Psoas muscle (tissue), 8 donors: Measurements from ENCODE around the gene CREBZF. TPM values are rescaled to one million over a fixed set of nuclear protein-coding genes. Genes with fewer than 3 reads are reported as not detected.
A peak's percentile ranks its signal among the peaks of the same experiment; 100 is the strongest.
"Not testable (repeated sequence)": the region's sequence is repeated elsewhere in the genome, so short reads cannot be mapped to it uniquely, and the experiment has no call there.

ENCODE experiments used
- ATAC-seq, 4 donors: fragments of 200-7000 bp; cut with Tn5 transposase; one replicate each; pipeline ENCODE4 v1.9.1; 2020; ENCODE audit warnings: moderate library complexity in 3 of 4, mild to moderate bottlenecking in 2 of 4
- DNase-seq, 2 donors: peaks; one replicate each; pipeline ENCODE4 v3.0.0-alpha.2; 2020
- H3K27ac ChIP-seq: fragments of 200-600 bp; one replicate; pipeline ENCODE4 v1.8.0; 2022
- H3K27me3 ChIP-seq, 3 donors: fragments of 200-600 bp in 1 of 3; one replicate each; pipeline versions ENCODE4 v1.6.1 to v1.8.0; 2013 to 2022; ENCODE audit warnings: low read length in 2 of 3, mild to moderate bottlenecking in 2 of 3, moderate library complexity in 1 of 3; ENCODE audit not compliant: insufficient read depth in 3 of 3
- H3K36me3 ChIP-seq, 2 donors: fragments of 200-600 bp in 1 of 2; one replicate each; pipeline versions ENCODE4 v1.6.1 to v1.8.0; 2013 to 2022; ENCODE audit warnings: low read depth in 1 of 2, mild to moderate bottlenecking in 1 of 2, moderate library complexity in 1 of 2; ENCODE audit not compliant: insufficient read depth in 1 of 2
- H3K4me1 ChIP-seq: fragments of 200-600 bp; one replicate; pipeline ENCODE4 v1.8.0; 2022
- H3K4me3 ChIP-seq: fragments of 200-600 bp; one replicate; pipeline ENCODE4 v1.8.0; 2022; ENCODE audit warnings: mild to moderate bottlenecking
- H3K9me3 ChIP-seq: fragments of 200-600 bp; one replicate; pipeline ENCODE4 v1.8.0; 2022
- WGBS, 3 donors: extraction: QIAGEN DNeasy Blood & Tissue Kit; methylation state at CpG; one replicate each; pipeline versions ENCODE4 v1.1.6 to v1.1.7; 2013; 5-methylcytosine and 5-hydroxymethylcytosine counted together
- intact Hi-C, 2 donors: fragments of 100-400 bp; cut with DNase I; formaldehyde crosslinking; loops; one replicate each; pipeline versions ENCODE4 v1.11.0 to v1.14.2; 2022
- polyA plus RNA-seq, 3 donors: library from polyadenylated mRNA; stranded (reverse); fragments of 200-250 nt; gene quantifications; one replicate each; pipeline ENCODE4 v1.2.3, GENCODE V29; 2013
- total RNA-seq, 4 donors: library from RNA; stranded (reverse); fragmentation: NEBNext Ultra II Directional in 2 of 4; extraction: Animal tissue kit (Norgen Biotek cat#: 25700) in 2 of 4; gene quantifications; one replicate each; pipeline versions ENCODE4 v1.2.1 to v1.2.4, GENCODE V29; 2021 to 2023
- TF ChIP-seq, protein P1 (sequence below): fragments of 200-600 bp; IDR thresholded peaks from one replicate; pipeline ENCODE4 v1.8.0; 2022; ENCODE audit warnings: antibody characterized with exemption
- donor health status: healthy with polysubstance abuse.
- donor health status: DM: no; HTN: no; CAD: no; lungs with moderate emphysema.
- donor health status: Bipolar disorder and iron deficiency.
- donor health status: healthy.
- donor health status: DM: yes; HTN: yes; CAD: no.
- donor health status: DM: no; HTN: no; CAD: no.
- donor health status: DM: no; HTN: no; CAD: no.
- donor health status: DM: yes; HTN: yes; CAD: no.

The CREBZF gene
- total and polyA plus RNA-seq, 7 donors, result 14.0 to 32.3 (median 17.9) TPM

DNA sequence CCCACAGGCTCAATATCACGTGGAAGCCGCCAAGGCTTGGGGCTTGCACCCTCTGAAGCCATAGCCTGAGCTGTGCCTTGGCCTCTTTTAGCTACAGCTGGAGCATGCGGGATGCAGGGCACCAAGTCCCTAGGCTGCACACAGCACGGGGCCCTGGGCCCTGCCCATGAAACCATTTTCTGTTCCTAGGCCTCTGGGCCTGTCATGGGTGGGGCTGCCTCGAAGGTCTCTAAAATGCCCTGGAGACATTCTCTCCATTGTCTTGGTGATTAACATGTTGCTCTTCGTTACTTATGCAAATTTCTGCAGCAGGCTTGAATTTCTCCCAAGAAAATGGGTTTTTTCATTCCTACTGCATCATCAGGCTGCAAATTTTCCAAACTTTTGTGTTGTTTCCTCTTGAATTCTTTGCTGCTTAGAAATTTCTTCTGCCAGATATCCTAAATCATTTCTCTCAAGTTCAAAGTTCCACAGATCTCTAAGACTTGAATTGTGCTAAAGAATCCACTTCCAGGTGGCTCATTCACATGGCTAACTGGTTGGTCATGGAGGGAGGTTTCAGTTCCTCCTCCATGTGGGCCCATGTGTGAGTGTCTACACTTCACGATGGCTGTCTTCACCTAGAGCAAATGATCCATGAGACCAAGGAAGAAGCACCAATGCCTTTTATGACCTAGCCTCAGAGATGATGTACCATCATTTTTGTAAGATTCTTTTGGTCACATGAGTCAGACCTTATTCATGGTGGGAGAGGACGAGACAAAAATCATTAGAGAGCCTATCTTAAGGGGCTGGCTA lies 7.4 kb upstream of the CREBZF start:
- intact Hi-C loops, result no loop called here
- Histone ChIP-seq H3K4me3 (no peak overlapping the region), H3K27ac (no peak overlapping the region), H3K27me3 (no peaks in the 10 kb centered on the region), H3K9me3 (no peaks in the 10 kb centered on the region), H3K36me3 (no peaks in the 10 kb centered on the region), H3K4me1 (no peaks in the 10 kb centered on the region)
- WGBS, 3 donors, result 89 to 90% (median 89%) methylated on average over 8 of the region's 8 CpGs
- DNase-seq, result no peak
- TF ChIP-seq, protein P1, sequence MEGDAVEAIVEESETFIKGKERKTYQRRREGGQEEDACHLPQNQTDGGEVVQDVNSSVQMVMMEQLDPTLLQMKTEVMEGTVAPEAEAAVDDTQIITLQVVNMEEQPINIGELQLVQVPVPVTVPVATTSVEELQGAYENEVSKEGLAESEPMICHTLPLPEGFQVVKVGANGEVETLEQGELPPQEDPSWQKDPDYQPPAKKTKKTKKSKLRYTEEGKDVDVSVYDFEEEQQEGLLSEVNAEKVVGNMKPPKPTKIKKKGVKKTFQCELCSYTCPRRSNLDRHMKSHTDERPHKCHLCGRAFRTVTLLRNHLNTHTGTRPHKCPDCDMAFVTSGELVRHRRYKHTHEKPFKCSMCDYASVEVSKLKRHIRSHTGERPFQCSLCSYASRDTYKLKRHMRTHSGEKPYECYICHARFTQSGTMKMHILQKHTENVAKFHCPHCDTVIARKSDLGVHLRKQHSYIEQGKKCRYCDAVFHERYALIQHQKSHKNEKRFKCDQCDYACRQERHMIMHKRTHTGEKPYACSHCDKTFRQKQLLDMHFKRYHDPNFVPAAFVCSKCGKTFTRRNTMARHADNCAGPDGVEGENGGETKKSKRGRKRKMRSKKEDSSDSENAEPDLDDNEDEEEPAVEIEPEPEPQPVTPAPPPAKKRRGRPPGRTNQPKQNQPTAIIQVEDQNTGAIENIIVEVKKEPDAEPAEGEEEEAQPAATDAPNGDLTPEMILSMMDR, result no peak
- ATAC-seq, result no peak

DNA sequence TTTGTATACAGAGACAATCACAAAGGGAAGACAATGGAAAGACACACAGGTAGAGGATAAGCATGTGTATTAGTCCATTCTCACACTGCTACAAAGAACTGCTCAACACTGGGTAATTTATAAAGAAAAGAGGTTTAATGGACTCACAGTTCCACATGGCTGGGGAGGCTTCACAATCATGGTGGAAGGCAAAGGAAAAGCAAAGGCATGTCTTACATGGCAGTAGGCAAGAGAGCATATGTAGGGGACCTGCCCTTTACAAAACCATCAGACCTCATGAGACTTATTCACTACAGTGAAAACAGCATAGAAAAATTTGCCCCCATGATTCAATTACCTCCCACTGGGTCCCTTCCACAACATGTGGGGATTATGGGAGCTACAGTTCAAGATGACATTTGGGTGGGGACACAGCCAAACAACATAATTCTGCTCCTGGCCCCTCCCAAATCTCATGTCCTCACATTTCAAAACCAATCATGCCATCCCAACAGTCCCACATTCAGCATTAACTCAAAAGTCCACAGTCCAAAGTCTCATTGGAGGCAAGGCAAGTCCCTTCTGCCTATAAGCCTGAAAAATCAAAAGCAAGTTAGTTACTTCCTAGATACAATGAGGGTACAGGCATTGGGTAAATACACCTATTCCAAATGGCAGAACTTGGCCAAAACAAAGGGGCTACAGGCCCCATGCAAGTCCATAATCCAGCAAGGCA lies 6.2 kb upstream of the CREBZF start:
- DNase-seq, H3K4me1 ChIP-seq, H3K27me3 ChIP-seq, H3K27ac ChIP-seq, H3K36me3 ChIP-seq, intact Hi-C loops, ATAC-seq, H3K9me3 ChIP-seq, H3K4me3 ChIP-seq: not testable (repeated sequence)

DNA sequence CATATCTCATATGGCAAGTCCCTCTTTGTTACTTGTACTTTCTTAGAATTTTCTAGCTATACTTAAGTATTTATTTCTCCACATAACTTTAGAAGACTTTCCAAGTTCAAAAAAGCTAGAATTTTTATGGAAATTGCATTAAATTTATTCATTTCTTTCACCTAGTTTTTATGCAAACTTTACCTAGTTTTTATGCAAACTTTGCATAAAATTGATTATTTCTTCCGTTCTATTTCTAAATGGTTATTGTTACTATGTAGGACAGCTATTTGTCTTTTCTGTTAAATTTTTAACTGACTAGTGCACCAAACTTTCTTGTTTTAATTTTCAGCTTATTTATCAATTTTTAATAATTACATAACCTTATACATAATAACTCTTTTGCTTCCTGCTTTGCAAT lies 3.2 kb upstream of the CREBZF start:
- WGBS, 3 donors, result 89 to 94% (median 91%) methylated on average over 1 of the region's 1 CpG
- Histone ChIP-seq H3K27me3 (no peaks in the 10 kb centered on the region), H3K9me3 (no peaks in the 10 kb centered on the region), H3K4me1 (no peaks in the 10 kb centered on the region), H3K4me3 (no peak overlapping the region), H3K36me3 (no peaks in the 10 kb centered on the region), H3K27ac (no peak overlapping the region)
- TF ChIP-seq, protein P1, result no peak
- intact Hi-C loops, result no loop called here
- DNase-seq, result no peak
- no peak for ATAC-seq

DNA sequence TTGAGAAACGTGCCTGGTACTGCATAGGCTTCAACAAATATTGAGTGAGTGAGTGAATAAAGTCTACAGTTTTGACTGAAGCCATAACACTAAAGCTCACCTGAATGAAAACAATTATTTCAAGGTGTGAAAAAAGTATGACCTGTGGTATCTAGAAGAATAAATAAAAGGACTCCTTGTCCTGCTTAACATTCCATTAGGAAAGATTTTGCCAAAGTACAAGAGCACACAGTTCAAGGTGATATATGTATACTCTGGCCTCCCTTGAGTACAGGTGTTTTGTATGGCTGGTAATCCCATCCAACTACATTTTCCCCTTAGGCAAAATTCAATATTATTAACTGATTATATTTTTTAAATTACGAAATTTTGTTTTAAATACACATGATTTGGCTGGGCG lies 1.8 kb upstream of the CREBZF start:
- no peak overlapping the region for H3K27ac ChIP-seq

DNA sequence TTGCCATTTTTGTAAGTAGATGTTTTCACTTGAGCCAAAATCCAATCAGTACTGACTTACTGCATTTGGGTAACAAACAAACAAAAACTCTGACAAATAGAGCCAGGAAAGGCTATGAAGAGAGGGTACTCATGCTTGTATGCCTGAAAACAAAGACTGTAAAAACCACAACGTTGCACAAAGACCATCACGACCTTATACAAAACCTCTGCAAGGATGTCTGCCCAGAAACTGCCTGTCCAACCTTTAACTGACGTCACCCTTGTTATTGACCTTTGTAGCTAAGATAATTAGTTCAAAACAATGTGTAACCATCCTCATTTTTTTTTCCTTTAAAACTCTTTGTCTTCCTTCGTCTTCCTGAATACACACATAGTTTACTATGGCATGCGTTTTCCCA lies 804 bp upstream of the CREBZF start:
- Histone ChIP-seq H3K4me1 (peaks cover 18% of the 10 kb centered on the region), H3K36me3 (peaks cover 0 to 13% of the 10 kb centered on the region in 2 donors), H3K27me3 (no peaks in the 10 kb centered on the region), H3K9me3 (no peaks in the 10 kb centered on the region), H3K27ac (peak overlapping the region; percentile 98), H3K4me3 (peak overlapping the region; percentile 94)
- ATAC-seq (no peak), DNase-seq (no peak)
- TF ChIP-seq, protein P1, result no peak
- intact Hi-C loops, result no loop called here
- 75 to 78% (median 78%) methylated on average over 5 of the region's 5 CpGs for WGBS, 3 donors

More for the DNA sequence above, 1.8 kb upstream of the CREBZF start:
- Histone ChIP-seq H3K4me3 (no peak overlapping the region), H3K36me3 (peaks cover 0 to 6% of the 10 kb centered on the region in 2 donors), H3K9me3 (no peaks in the 10 kb centered on the region), H3K27me3 (no peaks in the 10 kb centered on the region), H3K4me1 (peaks cover 9% of the 10 kb centered on the region)
- no peak for ATAC-seq
- TF ChIP-seq, protein P1, result no peak
- WGBS, 3 donors, result 90 to 95% (median 93%) methylated on average over 3 of the region's 3 CpGs
- intact Hi-C loops, result no loop called here
- no peak for DNase-seq
